HG03108 (cell line): Measurements from ENCODE around the gene LNPK.
"Not testable (repeated sequence)": the region's sequence is repeated elsewhere in the genome, so short reads cannot be mapped to it uniquely, and the experiment has no call there.

Experiments used
- ATAC-seq: cut with Tn5 transposase; IDR thresholded peaks from one replicate; pipeline ENCODE4 v1.9.1; 2021; ENCODE audit warnings: moderate library complexity; ENCODE audit not compliant: unreplicated experiment

LNPK gene

GRCh38 chr2:175913849-175914743 lies 88.0 kb downstream of the LNPK start:
- not testable (repeated sequence) for ATAC-seq

DNA sequence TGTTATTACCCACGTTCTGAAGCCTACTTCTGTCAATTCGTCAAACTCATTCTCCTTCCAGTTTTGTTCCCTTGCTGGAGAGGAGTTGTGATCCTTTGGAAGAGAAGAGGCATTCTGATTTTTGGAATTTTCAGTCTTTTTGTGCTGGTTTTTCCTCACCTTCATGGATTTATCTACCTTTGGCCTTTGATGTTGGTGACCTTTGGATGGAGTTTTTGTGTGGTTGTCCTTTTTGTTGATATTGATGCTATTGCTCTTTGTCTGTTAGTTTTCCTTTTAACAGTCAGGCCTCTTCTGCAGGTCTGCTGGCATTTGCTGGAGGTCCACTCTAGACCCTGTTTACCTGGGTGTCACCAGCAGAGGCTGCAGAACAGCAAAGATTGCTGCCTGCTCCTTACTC lies 88.8 kb downstream of the LNPK start:
- ATAC-seq, result not testable (repeated sequence)

DNA sequence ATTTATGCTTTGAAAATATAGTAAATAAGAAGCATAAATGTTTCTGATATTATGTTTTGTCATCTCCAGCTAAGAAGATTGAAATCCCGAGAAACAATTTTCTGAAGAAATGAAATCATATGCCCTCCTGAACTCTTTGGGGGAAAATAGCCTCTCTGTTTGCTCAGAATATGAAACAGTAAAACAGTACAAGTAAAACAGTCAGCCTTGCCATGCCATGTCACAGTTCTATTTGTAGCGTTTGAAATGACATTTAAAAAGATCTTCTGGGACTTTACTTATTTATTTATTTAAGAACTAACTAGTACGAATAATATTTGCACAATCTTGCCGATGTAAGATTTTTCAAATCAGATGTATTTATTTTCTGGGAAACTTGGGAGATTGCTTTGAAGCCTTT lies 98.0 kb downstream of the LNPK start:
- ATAC-seq, result no peak

GRCh38 chr2:175903384-175903936 lies 98.6 kb downstream of the LNPK start:
- no peak for ATAC-seq

DNA sequence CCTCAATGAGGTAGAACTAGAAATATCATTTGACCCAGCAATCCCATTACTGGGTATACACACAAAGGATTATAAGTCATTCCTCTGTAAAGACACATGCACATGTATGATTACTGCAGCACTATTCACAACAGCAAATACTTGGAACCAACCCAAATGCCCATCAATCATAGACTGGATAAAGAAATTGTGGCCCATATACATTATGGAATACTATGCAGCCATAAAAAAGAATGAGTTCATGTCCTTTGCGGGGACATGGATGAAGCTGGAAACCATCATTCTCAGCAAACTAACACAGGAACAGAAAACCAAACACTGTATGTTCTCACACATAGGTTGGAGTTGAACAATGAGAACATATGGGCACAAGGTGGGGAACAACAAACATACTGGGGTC lies 106.1 kb downstream of the LNPK start:
- ATAC-seq, result not testable (repeated sequence)

DNA sequence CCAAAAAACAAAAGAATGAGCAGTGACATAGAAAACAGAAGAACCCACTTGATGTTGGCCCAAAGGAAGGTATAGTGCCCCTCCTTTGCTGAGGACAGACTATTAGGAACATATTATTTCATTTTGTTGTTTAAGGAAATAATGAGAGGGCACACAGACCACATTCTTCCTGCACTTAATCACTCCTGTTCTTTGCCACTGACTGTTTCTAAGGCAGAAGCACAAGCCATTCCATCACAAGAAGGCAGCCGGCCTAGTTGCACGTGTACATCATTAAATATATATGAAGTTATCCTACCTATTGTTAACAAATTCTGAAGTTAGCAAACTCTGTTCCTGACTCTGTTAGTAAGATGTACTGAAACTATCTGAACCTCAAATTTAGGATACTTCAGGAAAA lies 110.0 kb downstream of the LNPK start:
- ATAC-seq, result no peak

DNA sequence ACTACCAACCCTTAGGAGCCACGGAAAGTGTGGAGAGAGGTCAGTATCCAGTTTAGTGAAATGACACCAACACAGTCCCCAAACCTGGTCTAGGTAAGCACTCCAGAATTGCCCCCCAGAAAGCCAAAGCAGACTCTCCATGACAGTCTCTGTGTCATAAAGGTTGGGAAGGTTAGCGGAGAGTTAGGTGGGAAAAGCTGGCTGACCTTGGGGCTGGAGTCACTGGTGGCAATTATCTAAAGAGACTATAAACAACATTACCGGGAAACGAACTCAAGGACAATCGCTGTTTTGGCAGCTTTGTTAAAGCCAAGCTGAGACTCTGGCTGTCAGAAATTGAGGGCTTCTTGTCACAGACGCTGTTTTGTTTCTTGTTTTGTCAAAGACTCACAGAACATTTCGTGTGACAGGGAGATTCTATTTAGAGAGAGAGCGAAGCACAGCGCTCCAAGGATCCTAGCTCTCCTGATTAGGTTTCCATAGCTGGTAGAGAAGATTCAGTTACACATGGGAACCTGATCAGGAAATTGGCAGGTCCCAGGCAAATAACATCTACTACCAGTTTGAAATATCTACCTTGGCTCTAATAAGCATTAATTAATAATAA lies 111.3 kb downstream of the LNPK start:
- ATAC-seq, result no peak

DNA sequence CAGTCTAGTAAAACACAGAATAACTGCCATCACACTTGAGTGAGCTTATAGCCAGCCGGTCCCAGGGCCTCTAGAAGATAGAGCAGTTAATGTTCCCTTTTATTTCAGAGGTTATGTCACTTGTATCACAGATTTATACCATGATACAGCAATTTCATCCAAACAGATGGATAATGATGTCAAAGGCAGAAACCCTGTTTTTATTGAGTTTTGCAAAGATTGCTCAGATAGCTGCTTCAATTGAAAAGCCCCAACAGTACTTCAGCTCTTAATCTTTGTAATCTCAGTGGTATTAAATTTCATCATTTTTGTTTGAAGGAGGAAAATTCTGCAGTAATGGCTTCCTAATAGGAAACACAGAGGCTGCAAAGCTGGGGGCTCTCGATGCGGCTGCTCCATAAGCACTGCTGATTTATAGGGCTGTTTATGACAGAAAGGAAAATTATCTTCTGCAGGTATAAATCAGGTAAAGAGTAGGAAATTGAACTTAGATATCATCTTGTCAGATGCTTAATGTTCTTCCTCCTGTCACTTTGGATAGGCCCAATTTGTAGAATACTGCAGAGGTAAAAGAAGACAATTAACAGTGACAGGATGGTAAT lies 112.3 kb downstream of the LNPK start:
- ATAC-seq, result no peak

GRCh38 chr2:175887776-175888175 lies 114.3 kb downstream of the LNPK start:
- no peak for ATAC-seq

DNA sequence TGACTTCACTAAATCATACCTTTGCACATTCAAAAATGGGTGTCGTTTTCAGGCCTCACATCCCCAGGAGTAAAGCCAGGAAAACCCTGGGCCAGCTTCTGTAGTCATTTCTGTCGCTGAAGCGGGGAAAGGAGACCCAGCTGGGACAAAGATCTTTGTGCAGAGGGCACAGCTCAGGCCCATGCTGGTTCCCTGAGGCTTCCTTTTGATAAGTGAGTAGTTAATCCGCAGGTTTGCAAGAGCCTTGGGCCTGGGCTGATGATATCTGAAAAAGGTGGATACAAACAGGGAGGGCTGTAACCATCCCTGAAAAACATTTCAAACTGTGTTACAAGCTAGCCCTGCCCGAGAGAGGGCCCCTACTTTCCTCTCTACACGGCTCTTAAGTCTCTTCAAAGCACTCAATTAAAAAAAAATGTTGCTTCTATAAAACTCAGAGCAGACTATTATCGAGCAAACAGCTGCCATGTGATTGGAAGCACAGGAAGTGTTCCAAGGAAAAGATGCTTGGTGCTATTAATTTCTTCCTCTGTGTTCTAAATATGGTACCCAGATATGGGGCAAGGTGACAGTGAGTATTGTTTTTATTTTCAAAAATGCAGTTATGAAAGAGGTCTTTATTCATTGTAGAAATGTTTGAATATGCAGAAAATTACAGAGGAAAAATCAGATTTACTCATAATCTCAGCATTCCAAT lies 117.2 kb downstream of the LNPK start:
- no peak for ATAC-seq

- ATAC-seq, result no peak
These were observed 118.4 kb downstream of the LNPK start for GRCh38 chr2:175883586-175884194.

- no peak for ATAC-seq
These were observed 122.4 kb downstream of the LNPK start for GRCh38 chr2:175879679-175880078.

GRCh38 chr2:175877845-175878544 lies 124.1 kb downstream of the LNPK start:
- no peak for ATAC-seq

DNA sequence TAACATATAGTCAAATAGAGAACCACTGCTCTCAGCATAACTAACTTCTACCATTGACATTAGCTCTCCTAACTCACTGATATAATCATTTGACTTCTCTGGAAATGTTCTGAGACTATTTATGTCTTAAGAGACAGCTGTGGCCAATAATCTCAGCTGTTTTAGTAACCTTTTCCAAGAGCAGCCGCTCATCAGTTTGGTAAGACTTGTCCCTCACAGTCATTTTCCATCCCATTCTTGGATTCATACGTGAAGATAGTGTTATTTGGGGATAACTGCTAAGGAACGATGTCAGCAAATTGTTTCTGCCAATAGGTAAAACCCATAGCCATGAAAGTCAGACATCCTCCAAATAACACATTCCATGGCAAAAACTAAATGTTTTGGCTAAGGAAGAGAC lies 127.8 kb downstream of the LNPK start:
- no peak for ATAC-seq
